ENCODE data around the gene LY6G5B. TPM values are rescaled to one million over a fixed set of nuclear protein-coding genes. Genes with fewer than 3 reads are reported as not detected.

LY6G5B gene
- total and polyA plus RNA-seq, 2 donors (not counting 3 experiments of a cell fraction or from before 2014, with no cell fraction given): 15.4 to 25.0 TPM

DNA sequence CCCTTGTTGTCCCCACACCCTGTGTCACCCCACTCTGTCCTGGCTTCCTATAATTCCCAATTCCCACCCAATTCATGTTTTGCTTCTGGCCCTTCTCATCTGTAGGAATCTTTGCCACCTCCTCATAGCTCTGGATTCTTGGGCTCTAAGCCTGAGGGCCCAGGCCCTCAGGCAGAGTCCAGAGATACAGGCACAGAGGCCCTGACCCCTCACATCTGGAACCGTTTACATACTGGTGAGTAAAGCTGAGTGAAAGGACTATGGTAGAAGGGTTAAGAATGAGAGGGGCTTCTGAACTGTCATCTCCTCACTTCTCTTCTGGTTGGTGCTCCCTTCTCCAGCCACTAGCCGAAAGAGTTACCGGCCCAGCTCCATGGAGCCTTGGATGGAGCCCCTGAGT, 35.6 kb upstream of the LY6G5B start:
- H3K79me2 ChIP-seq (ENCODE audit: control insufficient read depth, insufficient read depth, low read length): peaks cover 17% of the 10 kb centered on the region
- H3K27ac ChIP-seq (ENCODE audit: insufficient read depth, low read depth, low read length): no peak overlapping the region
- no TSS peak for BruUV-seq (replicated peaks)
- POLR2A ChIA-PET: interaction anchor here (1.0 kb wide), 1 partner anchor 12 kb away, joined by 4 read pairs; no protein-coding TSS in a partner anchor
- no peaks in the 10 kb centered on the region for H3K27me3 ChIP-seq (ENCODE audit: control insufficient read depth in 2 of 2, insufficient read depth in 2 of 2, low read length in 2 of 2)
- H4K20me1 ChIP-seq (replicated peaks; ENCODE audit: control insufficient read depth, extremely low read depth, insufficient read depth, low read length): peaks cover 3% of the 10 kb centered on the region
- no peaks in the 10 kb centered on the region for H3K9me1 ChIP-seq (replicated peaks; ENCODE audit: control insufficient read depth, extremely low read depth, insufficient read depth, low read length)
- TF ChIP-seq JUN (IDR thresholded peaks at IDR 0.05; ENCODE audit: borderline replicate concordance, insufficient read depth, insufficient read length, low read depth) (no peak), FOS (IDR thresholded peaks at IDR 0.05; ENCODE audit: borderline replicate concordance, insufficient read depth, low read length) (no peak), POLR2AphosphoS5 (IDR thresholded peaks at IDR 0.05; ENCODE audit: insufficient read depth, low read depth, low read length) (no peak), GATA2 (IDR thresholded peaks at IDR 0.05; ENCODE audit: insufficient read depth, insufficient read length, low read depth, low read length) (no peak), EZH2 (IDR thresholded peaks at IDR 0.05; ENCODE audit: borderline replicate concordance, low read depth, low read length, severe bottlenecking) (no peak), POLR2A (IDR thresholded peaks at IDR 0.05; ENCODE audit: low read depth, low read length) (no peak), MYC (IDR thresholded peaks at IDR 0.05; ENCODE audit: low read depth, low read length) (no peak)
- TF ChIP-seq, protein P1, sequence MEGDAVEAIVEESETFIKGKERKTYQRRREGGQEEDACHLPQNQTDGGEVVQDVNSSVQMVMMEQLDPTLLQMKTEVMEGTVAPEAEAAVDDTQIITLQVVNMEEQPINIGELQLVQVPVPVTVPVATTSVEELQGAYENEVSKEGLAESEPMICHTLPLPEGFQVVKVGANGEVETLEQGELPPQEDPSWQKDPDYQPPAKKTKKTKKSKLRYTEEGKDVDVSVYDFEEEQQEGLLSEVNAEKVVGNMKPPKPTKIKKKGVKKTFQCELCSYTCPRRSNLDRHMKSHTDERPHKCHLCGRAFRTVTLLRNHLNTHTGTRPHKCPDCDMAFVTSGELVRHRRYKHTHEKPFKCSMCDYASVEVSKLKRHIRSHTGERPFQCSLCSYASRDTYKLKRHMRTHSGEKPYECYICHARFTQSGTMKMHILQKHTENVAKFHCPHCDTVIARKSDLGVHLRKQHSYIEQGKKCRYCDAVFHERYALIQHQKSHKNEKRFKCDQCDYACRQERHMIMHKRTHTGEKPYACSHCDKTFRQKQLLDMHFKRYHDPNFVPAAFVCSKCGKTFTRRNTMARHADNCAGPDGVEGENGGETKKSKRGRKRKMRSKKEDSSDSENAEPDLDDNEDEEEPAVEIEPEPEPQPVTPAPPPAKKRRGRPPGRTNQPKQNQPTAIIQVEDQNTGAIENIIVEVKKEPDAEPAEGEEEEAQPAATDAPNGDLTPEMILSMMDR (IDR thresholded peaks at IDR 0.05; ENCODE audit: extremely low read depth in 1 of 2, insufficient read depth in 1 of 2, low read depth in 1 of 2, low read length in 2 of 2): no peak
- TF ChIP-seq, protein P2, sequence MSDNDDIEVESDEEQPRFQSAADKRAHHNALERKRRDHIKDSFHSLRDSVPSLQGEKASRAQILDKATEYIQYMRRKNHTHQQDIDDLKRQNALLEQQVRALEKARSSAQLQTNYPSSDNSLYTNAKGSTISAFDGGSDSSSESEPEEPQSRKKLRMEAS (IDR thresholded peaks at IDR 0.05; ENCODE audit: insufficient read depth, insufficient read length): no peak
- no peak overlapping the region for H3K4me3 ChIP-seq (replicated peaks in 1 of 3; ENCODE audit: insufficient read depth in 1 of 3, low read depth in 1 of 3, low read length in 3 of 3)
- CTCF ChIA-PET: interaction anchor here (1.3 kb wide), 1 partner anchor 184 kb away, joined by 3 read pairs; no protein-coding TSS in a partner anchor
- H3K4me2 ChIP-seq (ENCODE audit: insufficient read depth, low read length): no peak overlapping the region
- no peak overlapping the region for H3K9ac ChIP-seq (replicated peaks; ENCODE audit: extremely low read depth, insufficient read depth, low read length)
- no peak for FAIRE-seq
- peaks cover 45 to 82% of the 10 kb centered on the region in 2 experiments for H3K36me3 ChIP-seq (ENCODE audit: control insufficient read depth in 2 of 2, extremely low read depth in 1 of 2, insufficient read depth in 2 of 2, low read length in 2 of 2)
- no peak overlapping the region for H2AFZ ChIP-seq (ENCODE audit: low read depth, low read length)
- dilution Hi-C loops (cut with MboI; ENCODE audit: extremely low pct_ligation_motif_present, low sequenced_read_pairs): no loop called here
- no peaks in the 10 kb centered on the region for H3K4me1 ChIP-seq (ENCODE audit: control insufficient read depth, extremely low read depth, insufficient read depth, low read length)
- intact Hi-C loops (cut with micrococcal nuclease): no loop called here
- no peaks in the 10 kb centered on the region for H3K9me3 ChIP-seq (replicated peaks; ENCODE audit: control insufficient read depth, insufficient read depth, low read length)
- no peak for DNase-seq (ENCODE audit: low read depth, low spot score)
